ENCODE results near the gene RPL35.

- TF ChIP-seq EZH2 (IDR thresholded peaks at IDR 0.05) (no peak), CTCF (IDR thresholded peaks at IDR 0.05) (no peak), EZH2phosphoT487 (IDR thresholded peaks at IDR 0.05) (no peak)
Observed at GRCh38 chr9:124863371-124863871, 1.7 kb upstream of the RPL35 start.
